Raji (cell line): ENCODE data around the gene CFAP210.

Source experiments
- POLR2A ChIP-seq: IDR thresholded peaks from 2 replicates; pipeline ENCODE4 v1.6.1; 2011; ENCODE audit warnings: low read depth, low read length, control low read depth; ENCODE audit not compliant: insufficient read depth

Gene CFAP210

DNA sequence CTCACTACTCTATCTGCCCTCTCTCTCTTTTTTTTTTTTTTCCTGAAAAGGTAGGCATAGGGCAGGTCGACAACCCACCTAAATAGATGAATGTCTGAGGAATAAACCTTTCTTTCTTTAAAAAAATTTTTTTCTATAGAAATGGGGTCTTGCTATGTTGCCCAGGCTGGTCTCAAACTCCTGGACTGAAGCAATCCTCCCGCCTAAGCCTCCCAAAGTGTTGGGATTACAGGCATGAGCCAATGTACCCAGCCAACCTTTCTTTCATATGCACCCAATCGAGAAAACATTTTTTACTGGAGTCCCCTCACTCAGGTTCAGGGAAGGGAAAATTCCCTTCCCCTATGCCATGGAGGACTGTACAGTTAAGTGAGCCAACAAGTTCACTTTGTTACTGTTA lies 31.0 kb downstream of the CFAP210 start:
- TF ChIP-seq POLR2A = no peak

DNA sequence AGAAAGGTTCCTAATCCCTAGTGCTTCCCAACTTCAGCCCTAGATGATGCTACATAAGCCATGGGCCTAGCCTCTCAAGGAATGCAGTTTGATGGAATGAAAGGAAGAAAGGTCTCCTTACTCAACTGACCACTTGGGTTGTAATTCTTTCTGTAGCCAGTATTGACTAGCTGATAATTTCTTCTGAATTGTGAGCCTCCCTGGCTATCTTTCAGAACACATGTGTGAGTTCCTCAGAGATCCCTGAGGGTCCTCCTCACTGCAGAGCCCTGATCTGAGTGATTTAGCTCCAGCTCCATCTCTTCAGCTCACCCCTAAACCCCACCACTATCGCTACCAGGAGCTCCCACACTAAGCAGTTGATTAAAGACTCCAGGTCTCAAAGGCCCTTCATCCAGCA lies 31.5 kb downstream of the CFAP210 start:
- no peak for TF ChIP-seq POLR2A

DNA sequence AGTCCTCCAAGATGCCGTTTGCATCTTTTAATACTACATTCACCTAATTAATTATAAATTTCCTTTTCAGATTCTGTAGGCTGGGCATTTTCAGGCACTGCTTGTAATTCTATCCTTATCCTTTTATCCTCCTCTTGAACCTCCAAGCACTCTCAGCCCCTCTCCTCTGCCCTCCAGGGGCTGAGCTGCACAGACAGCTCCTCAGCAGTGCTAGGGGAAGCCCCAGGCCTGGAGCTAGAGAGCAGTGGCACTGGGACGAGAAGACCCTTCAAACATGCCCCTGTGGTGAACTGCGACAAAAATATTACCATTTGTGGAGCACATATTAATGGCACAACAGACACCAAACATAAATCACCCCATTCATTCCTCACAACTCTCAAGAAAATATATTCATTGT lies 32.9 kb downstream of the CFAP210 start:
- no peak for TF ChIP-seq POLR2A

DNA sequence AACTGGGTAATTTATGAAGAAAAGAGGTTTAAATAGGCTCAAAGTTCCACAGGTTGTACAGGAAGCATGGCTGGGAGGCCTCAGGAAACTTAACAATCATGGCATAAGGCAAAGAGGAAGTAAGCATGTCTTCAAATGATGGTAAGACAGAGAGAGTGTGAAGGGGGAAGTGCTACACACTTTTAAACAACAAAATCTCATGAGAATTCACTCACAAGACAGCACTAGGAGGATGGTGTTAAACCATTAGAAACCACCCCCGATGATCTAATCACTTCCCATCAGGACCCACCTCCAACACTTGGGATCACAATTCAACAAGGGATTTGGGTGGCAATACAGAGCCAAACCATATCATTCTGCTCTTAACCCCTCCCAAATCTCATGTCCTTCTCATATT lies 34.9 kb downstream of the CFAP210 start:
- TF ChIP-seq POLR2A = no peak

DNA sequence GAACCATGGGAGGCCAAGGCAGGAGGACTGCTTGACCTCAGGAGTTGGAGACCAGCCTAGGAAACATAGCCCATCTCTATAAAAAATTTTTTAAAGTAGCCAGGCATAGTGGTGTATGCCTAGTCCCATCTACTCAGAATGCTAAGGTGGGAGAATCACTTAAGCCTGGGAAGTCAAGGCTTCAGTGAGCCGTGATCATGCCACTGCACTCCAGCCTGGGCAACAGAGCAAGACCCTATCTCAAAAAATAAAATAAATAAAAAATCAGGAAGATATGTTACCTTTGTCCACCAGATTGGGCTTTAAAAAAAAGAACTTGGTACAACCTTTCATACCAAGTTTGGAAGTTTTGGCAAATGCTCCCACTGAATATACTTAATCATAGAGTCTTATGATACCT lies 35.3 kb downstream of the CFAP210 start:
- no peak for TF ChIP-seq POLR2A

DNA sequence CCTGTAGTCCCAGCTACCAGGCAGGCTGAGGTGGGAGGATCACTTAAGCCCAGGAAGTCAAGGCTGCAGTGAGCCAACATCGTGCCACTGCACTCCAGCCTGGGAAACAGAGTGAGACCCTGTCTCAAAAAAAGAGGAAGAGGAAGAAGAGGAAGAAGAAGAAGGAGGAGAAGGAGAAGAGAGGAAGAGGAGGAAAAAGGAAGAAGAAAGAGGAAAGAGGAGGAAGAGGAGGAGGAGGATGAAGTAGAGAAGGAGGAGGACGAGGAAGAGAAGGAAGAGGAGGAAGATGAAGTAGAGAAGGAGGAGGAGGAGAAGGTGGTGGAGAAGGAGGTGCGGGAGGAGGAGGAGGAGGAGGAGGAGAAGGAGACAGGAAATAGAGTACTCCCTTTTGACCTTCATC lies 38.0 kb downstream of the CFAP210 start:
- TF ChIP-seq POLR2A = no peak

DNA sequence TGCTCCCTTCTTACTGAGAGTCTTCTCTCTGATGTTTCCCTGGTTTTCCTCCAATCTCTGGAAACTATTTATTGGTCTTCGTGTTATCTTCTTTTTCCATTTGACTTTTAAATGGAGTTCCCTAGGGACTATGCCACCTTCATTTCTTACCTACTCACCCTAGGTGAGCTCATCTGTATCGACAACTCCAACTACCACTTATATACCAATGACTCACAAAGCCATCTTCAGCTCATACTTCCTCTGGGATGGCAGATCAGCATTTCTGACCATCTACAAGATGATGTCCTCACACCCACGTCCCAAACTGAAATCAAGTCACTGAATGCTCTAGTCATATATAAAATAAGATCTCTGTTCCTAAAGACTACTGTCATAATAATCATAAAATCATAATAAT lies 40.6 kb downstream of the CFAP210 start:
- no peak for TF ChIP-seq POLR2A

DNA sequence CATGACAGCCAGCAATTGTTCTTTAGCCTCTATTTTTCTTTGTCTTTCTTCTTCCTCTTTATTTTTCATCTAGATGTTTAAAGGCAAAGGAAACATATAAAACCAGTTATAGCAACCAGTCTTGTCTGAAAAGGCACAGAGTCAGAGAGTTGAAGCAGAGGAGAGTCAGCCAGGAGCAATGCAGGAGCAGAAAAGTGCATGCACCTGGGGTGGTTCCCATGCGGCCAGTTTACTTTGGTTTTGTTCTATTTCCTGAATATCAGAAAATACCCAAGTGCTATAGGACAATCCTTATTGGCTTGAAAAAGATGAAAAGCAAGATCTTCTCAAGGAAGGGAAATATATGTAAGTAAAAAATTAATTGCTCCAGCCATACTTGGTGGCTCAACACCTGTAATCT lies 44.9 kb downstream of the CFAP210 start:
- no peak for TF ChIP-seq POLR2A

DNA sequence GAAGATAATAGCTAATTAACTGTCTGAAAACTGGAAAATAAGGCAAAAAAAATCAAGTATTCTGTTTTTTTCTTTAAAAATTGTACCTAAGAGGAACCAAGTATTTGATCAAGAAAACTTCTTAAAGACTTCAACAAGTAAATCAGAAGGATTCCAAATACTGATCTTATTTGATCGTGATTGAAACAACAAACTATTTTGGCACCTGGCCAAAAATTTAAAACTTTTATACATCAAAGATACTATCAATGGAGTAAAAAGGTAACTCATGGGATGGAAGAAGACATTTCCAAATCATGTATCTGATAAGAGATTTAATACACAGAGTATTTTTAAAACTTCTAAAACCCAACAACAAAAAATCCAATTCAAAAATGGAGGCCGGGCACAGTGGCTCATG lies 46.7 kb downstream of the CFAP210 start:
- TF ChIP-seq POLR2A = no peak

DNA sequence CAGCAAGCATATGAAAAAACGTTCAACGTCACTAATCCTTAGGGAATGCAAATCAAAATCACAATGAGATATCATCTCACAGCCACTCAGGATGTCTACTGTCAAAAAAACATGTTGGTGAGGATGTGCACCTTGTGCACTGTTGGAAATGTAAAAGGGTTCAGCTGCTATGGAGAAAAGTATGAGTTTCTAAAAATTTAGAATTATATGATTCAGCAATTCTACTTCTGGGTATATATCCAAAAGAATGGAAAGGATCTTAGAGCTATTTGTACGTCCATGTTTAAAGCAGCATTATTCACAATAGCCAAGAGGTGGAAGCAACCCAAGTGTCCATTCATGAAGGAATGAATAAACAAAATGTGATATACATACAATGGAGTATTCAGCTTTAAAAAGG lies 50.0 kb downstream of the CFAP210 start:
- TF ChIP-seq POLR2A = no peak

DNA sequence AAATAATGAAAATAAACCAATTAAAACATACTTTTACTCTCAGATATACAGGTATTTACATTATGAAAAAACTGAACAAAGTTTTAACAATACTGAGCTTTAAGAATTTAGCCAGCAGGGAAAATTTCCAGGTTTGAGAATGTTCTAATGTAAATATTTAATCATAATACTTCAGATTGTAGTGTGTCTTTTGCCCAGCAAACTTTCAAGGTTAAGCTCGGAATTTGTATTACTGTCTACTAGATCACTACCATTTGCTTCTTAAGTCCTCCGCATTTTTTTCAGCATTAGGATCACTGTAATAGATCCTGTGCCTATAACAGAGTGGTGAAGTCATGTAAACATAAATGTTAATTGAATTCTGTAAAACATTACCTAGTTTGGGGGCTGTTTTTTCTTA lies 52.7 kb downstream of the CFAP210 start:
- no peak for TF ChIP-seq POLR2A

DNA sequence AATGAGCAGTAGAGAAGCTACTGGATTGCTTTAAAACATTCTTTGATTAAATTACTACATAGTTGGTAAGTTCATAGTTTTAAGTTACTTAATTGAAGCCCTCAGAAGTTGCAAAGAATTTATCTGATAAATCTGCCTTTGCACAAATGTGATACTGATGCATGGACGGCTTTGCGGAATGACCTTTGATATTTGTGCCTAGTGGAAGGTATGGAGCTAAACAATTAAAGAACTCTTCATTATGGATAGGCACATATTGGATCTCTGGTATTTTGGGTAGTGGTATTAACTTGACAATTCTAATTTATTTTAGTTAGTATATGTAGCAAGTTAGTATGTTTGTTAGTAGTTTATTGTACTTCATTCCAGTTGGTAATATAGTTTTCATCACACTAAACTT lies 54.1 kb downstream of the CFAP210 start:
- TF ChIP-seq POLR2A = no peak

DNA sequence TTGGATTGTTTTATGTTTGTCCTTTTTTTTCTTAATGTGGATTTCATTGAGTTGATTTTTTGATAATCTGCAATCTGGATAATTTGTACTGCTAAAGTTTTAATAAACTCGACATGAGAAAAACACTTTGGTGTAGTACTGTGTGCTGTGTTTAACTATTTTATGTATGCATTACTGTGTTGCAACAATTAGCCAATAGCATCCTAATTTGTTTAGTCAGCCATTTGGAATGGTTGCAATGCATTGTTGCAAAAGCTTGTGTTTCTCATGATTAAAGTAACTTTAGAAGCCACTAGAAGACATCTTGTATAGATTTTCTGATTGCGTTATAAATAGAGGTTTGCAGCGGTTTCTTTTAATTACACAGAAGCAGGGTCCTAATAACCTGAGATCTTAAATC lies 56.6 kb downstream of the CFAP210 start:
- no peak for TF ChIP-seq POLR2A

DNA sequence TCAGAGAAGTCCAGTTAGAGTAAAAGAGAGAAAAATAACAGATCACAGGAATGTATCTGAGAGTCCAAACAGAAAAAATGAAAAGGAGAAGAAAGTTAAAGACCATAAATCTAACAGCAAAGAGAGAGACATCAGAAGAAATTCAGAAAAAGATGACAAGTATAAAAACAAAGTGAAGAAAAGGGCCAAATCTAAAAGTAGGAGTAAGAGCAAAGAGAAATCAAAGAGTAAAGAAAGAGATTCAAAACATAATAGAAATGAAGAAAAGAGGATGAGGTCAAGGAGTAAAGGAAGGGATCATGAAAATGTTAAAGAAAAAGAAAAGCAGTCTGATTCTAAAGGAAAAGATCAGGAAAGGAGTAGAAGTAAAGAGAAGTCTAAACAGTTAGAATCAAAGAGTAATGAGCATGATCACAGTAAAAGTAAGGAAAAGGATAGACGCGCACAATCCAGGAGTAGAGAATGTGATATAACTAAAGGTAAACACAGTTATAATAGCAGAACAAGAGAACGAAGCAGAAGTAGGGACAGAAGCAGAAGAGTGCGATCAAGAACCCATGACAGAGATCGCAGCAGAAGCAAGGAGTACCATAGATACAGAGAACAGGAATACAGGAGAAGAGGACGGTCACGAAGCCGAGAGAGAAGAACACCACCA lies 57.6 kb downstream of the CFAP210 start:
- TF ChIP-seq POLR2A = no peak

DNA sequence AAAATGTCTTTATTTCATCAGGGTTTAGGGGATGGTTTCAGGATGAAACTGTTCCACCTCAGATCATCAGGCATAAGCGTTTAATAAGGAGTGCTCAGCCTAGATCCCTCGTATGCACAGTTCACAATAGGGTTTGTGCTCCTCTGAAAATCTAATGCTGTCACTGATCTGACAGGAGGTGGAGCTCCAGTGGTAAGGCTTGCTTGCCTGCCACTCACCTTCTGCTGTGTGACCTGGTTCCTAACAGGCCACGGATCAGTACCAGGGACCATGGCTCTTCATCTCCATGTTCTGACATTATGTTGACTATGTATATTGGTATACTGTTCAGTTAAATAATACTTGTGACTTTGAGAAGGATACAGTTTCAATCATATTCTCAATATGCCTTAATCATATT lies 68.4 kb downstream of the CFAP210 start:
- no peak for TF ChIP-seq POLR2A

DNA sequence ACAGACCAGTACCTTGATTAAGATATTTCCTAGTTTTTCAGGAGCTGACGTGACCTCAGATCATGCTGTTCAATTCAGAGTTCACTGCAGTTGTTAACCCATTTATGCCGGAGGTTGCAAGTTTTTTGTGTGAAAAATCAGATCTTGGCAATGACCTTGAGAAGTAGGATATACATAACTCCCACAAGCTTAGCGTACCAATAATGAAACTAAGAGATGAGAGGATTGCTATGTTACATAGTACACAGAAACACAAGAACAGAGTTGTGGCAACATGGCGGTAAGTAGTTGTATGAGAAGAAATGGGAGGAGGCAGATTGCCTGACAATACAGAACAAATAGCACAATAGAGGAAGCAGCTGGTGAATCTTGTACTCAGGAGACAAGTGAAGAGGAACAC lies 71.0 kb downstream of the CFAP210 start:
- TF ChIP-seq POLR2A = no peak

DNA sequence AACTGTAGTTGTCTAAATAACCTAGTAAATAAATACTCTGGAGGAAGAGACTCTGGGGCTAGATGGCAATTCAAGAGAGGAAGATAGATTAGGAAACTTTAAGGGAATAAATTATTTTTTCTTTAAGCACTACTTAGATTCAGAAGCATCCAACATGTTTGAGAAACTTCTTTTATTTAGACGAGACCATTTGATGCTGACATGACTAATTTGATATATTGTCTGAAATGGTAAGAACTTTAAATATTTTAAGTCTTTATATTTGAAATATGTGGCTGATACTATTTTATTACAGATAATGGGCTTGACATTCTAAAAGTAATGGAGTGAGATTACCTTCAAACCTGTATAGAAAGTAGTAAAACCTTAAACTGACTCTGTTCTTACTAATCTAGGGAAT lies 73.7 kb downstream of the CFAP210 start:
- no peak for TF ChIP-seq POLR2A
